ENCODE data around the gene SGMS2.

- no peak for TF ChIP-seq CTCF (IDR thresholded peaks at IDR 0.05)
- no peak for TF ChIP-seq EZH2 (IDR thresholded peaks at IDR 0.05)
- no peak for TF ChIP-seq EZH2phosphoT487 (IDR thresholded peaks at IDR 0.05)
These were observed 45.5 kb downstream of the SGMS2 start for GRCh38 chr4:107870236-107870635.

Data from neural progenitor cell (in vitro differentiated cells).